ENCODE measurements around the gene UBE4A. TPM values are rescaled to one million over a fixed set of nuclear protein-coding genes. Genes with fewer than 3 reads are reported as not detected.

Gene UBE4A
- total RNA-seq, 2 experiments from 2014 or later = 40.1 to 43.0 TPM

DNA sequence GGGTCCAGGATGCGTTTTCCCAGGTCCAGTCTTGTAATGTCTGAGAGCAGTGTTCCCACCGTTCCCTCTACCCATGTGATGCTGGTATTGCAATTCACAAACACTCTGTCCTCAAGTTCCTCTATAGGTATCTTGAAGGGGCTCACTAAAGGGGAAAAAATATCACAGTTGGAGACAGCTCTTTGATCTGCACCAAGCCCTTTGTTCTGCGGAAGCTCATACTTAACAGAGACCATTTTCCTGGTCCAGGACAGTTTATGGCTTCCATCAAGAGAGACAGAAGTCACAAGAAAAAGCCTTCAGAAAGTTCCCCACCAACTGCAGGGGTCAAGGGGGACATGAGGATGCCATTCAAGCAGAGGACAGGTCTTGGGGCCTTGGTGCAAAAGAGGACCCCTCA is 19.0 kb upstream of the UBE4A start:
- H3K36me3 ChIP-seq (ENCODE audit: insufficient read depth, low read length) = peaks cover 38% of the 10 kb centered on the region
- ATAC-seq (ENCODE audit: poor library complexity) = no peak
- Mint-ChIP-seq H3K9me3 (no peaks in the 10 kb centered on the region), H3K4me1 (ENCODE audit: low read depth) (peaks cover 71% of the 10 kb centered on the region), H3K27ac (peak overlapping the region; percentile 98), H3K36me3 (ENCODE audit: low read depth) (peaks cover 67% of the 10 kb centered on the region), H3K27me3 (no peaks in the 10 kb centered on the region), H3K4me3 (peak overlapping the region; percentile 97)
- ChIA-PET POLR2A (interaction anchor here (0.7 to 2.9 kb wide), 12 partner anchors 8 to 132 kb away, joined by 3 to 12 read pairs (median 4); partner anchors contain the start of genes JAML and UBE4A), CTCF (interaction anchor here (1.1 to 2.5 kb wide), 4 partner anchors 11 to 95 kb away, joined by 3 to 13 read pairs (median 4); no protein-coding TSS in a partner anchor)
- H3K27me3 ChIP-seq (ENCODE audit: control insufficient read depth in 1 of 2, insufficient read depth in 2 of 2, low read length in 2 of 2) = no peaks in the 10 kb centered on the region
- H3K27ac ChIP-seq (ENCODE audit: low read depth in 1 of 2, low read length in 2 of 2) = peak overlapping the region; percentile 90
- no peaks in the 10 kb centered on the region for H3K9me3 ChIP-seq (ENCODE audit: control insufficient read depth in 1 of 2, insufficient read depth in 1 of 2, low read length in 2 of 2)
- intact Hi-C loops (cut with DNase I, micrococcal nuclease) = loop anchor here in 1 of 2 experiments (5.0 kb wide), 1 partner anchor 138 kb away; no protein-coding TSS in a partner anchor
- DNase-seq = peak in 3 of 14 experiments; percentile 39 to 53 (median 43)
- TF ChIP-seq, protein P1, sequence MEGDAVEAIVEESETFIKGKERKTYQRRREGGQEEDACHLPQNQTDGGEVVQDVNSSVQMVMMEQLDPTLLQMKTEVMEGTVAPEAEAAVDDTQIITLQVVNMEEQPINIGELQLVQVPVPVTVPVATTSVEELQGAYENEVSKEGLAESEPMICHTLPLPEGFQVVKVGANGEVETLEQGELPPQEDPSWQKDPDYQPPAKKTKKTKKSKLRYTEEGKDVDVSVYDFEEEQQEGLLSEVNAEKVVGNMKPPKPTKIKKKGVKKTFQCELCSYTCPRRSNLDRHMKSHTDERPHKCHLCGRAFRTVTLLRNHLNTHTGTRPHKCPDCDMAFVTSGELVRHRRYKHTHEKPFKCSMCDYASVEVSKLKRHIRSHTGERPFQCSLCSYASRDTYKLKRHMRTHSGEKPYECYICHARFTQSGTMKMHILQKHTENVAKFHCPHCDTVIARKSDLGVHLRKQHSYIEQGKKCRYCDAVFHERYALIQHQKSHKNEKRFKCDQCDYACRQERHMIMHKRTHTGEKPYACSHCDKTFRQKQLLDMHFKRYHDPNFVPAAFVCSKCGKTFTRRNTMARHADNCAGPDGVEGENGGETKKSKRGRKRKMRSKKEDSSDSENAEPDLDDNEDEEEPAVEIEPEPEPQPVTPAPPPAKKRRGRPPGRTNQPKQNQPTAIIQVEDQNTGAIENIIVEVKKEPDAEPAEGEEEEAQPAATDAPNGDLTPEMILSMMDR (IDR thresholded peaks at IDR 0.05) = no peak
- peak overlapping the region; percentile 86 for H3K4me3 ChIP-seq (ENCODE audit: low read length)
- peaks cover 59% of the 10 kb centered on the region for H3K4me1 ChIP-seq (ENCODE audit: insufficient read depth, low read length)

DNA sequence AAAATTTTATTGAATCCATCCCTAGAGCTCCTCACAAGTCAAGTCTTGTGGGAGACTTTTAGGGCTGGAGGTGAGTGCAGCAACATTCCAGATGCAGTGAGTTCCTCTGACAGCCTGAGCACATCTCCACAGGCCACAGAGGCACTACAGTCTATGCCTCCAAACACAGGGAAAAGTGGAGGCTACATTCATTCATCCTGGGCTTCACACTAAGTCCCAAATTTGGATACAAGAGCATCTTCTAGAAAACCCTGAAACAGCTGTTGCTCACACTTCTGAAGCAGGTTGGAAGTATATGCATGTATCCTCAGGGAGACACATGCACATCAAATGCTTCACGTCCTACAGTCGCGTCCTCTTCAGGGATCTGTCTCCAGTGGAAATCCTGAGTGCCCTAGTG is 18.1 kb upstream of the UBE4A start:
- H3K36me3 Mint-ChIP-seq (ENCODE audit: low read depth) = peaks cover 71% of the 10 kb centered on the region
- peak overlapping the region; percentile 98 for H3K27ac Mint-ChIP-seq
- H3K27me3 Mint-ChIP-seq = no peaks in the 10 kb centered on the region
- H3K27ac ChIP-seq (ENCODE audit: low read depth in 1 of 2, low read length in 2 of 2) = peak overlapping the region; percentile 90
- H3K9me3 Mint-ChIP-seq = no peaks in the 10 kb centered on the region
- intact Hi-C loops (cut with DNase I, micrococcal nuclease) = loop anchor here in 1 of 2 experiments (5.0 kb wide), 1 partner anchor 139 kb away; no protein-coding TSS in a partner anchor
- H3K9me3 ChIP-seq (ENCODE audit: control insufficient read depth in 1 of 2, insufficient read depth in 1 of 2, low read length in 2 of 2) = no peaks in the 10 kb centered on the region
- CTCF ChIA-PET = interaction anchor here (1.1 to 7.8 kb wide), 3 partner anchors 12 to 44 kb away, joined by 4 to 56 read pairs (median 5); no protein-coding TSS in a partner anchor
- POLR2A ChIA-PET = interaction anchor here (1.3 to 2.6 kb wide), 5 partner anchors 8 to 117 kb away, joined by 3 to 11 read pairs (median 8); partner anchors contain the start of genes JAML and UBE4A
- H3K4me1 ChIP-seq (ENCODE audit: insufficient read depth, low read length) = peaks cover 61% of the 10 kb centered on the region
- H3K4me3 Mint-ChIP-seq = peak overlapping the region; percentile 97
- DNase-seq = no peak
- no peak for ATAC-seq (ENCODE audit: poor library complexity)
- peak overlapping the region; percentile 86 for H3K4me3 ChIP-seq (ENCODE audit: low read length)
- H3K36me3 ChIP-seq (ENCODE audit: insufficient read depth, low read length) = peaks cover 38% of the 10 kb centered on the region
- TF ChIP-seq, protein P1 (IDR thresholded peaks at IDR 0.05) = no peak
- H3K27me3 ChIP-seq (ENCODE audit: control insufficient read depth in 1 of 2, insufficient read depth in 2 of 2, low read length in 2 of 2) = no peaks in the 10 kb centered on the region
- H3K4me1 Mint-ChIP-seq (ENCODE audit: low read depth) = peaks cover 74% of the 10 kb centered on the region

DNA sequence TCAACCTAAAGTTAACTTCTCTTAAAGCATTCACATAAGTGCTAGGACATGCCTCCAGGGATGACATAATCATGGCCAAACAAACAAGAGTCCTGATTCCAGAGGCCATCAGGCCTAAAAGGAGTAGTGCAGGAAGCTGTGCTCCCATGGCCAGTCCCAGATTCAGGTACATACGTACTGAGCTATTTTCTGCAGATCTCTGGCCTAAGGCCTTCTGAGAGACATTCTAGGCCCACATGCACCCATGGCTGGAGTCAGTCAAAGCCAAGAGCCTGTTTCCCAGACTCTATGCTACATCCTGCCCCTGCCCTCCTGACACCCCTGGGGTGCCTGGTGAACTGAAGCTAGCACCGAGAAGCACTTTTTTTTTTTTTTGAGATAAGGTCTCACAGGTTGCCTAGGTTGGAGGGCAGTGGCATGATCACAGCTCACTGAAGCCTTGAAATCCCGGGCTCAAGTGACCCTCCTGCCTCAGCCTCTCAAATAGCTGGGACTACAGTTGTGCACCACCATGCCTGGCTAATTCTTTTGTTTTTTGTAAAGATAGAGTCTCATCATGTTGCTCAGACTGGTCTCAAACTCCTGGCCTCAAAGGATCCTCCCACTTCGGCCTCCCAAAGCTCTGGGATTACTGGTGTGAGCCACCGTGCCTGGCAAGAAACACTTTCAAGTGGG is 17.4 kb upstream of the UBE4A start:
- Mint-ChIP-seq H3K4me1 (ENCODE audit: low read depth) (peaks cover 76% of the 10 kb centered on the region), H3K27me3 (no peaks in the 10 kb centered on the region), H3K9me3 (no peaks in the 10 kb centered on the region), H3K36me3 (ENCODE audit: low read depth) (peaks cover 73% of the 10 kb centered on the region), H3K4me3 (peak overlapping the region; percentile 97), H3K27ac (peak overlapping the region; percentile 98)
- ATAC-seq (ENCODE audit: poor library complexity) (peak; percentile 5), DNase-seq (peak in 7 of 14 experiments; percentile 10 to 60 (median 46))
- H3K27me3 ChIP-seq (ENCODE audit: control insufficient read depth in 1 of 2, insufficient read depth in 2 of 2, low read length in 2 of 2) = no peaks in the 10 kb centered on the region
- peaks cover 61% of the 10 kb centered on the region for H3K4me1 ChIP-seq (ENCODE audit: insufficient read depth, low read length)
- intact Hi-C loops (cut with DNase I, micrococcal nuclease) = loop anchor here (2.0 to 5.0 kb wide), 3 partner anchors 35 to 140 kb away; partner anchors contain the start of gene JAML (in 1 of the 2)
- POLR2A ChIA-PET = interaction anchor here (0.9 to 2.6 kb wide), 13 partner anchors 7 to 451 kb away, joined by 3 to 11 read pairs (median 4); partner anchors contain the start of genes JAML, MPZL3 and UBE4A
- H3K9me3 ChIP-seq (ENCODE audit: control insufficient read depth in 1 of 2, insufficient read depth in 1 of 2, low read length in 2 of 2) = no peaks in the 10 kb centered on the region
- CTCF ChIA-PET = interaction anchor here (1.0 to 7.8 kb wide), 6 partner anchors 11 to 144 kb away, joined by 3 to 56 read pairs (median 4); partner anchors contain the start of genes CD3E and UBE4A
- peaks cover 31% of the 10 kb centered on the region for H3K36me3 ChIP-seq (ENCODE audit: insufficient read depth, low read length)
- H3K27ac ChIP-seq (ENCODE audit: low read depth in 1 of 2, low read length in 2 of 2) = peak overlapping the region; percentile 84 to 90
- TF ChIP-seq, protein P1 (IDR thresholded peaks at IDR 0.05) = no peak
- H3K4me3 ChIP-seq (ENCODE audit: low read length) = peak overlapping the region; percentile 86
